Measurements from ENCODE around the gene FBXO36. TPM values are rescaled to one million over a fixed set of nuclear protein-coding genes. Genes with fewer than 3 reads are reported as not detected.

FBXO36 gene
- total RNA-seq, 1 donor = 5.5 TPM

GRCh38 chr2:229980431-229981184, 58.3 kb downstream of the FBXO36 start:
- TF ChIP-seq, protein P1, sequence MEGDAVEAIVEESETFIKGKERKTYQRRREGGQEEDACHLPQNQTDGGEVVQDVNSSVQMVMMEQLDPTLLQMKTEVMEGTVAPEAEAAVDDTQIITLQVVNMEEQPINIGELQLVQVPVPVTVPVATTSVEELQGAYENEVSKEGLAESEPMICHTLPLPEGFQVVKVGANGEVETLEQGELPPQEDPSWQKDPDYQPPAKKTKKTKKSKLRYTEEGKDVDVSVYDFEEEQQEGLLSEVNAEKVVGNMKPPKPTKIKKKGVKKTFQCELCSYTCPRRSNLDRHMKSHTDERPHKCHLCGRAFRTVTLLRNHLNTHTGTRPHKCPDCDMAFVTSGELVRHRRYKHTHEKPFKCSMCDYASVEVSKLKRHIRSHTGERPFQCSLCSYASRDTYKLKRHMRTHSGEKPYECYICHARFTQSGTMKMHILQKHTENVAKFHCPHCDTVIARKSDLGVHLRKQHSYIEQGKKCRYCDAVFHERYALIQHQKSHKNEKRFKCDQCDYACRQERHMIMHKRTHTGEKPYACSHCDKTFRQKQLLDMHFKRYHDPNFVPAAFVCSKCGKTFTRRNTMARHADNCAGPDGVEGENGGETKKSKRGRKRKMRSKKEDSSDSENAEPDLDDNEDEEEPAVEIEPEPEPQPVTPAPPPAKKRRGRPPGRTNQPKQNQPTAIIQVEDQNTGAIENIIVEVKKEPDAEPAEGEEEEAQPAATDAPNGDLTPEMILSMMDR (IDR thresholded peaks at IDR 0.05; ENCODE audit: insufficient read depth, low read length) = no peak

GRCh38 chr2:229993236-229993635, 70.9 kb downstream of the FBXO36 start:
- no peak overlapping the region for H3K4me3 ChIP-seq (ENCODE audit: low read depth, low read length)
- DNase-seq (ENCODE audit: low read depth) = no peak
- TF ChIP-seq, protein P1 (IDR thresholded peaks at IDR 0.05; ENCODE audit: insufficient read depth, low read length) = no peak

More at GRCh38 chr2:229980431-229981184, 58.3 kb downstream of the FBXO36 start:
- H3K4me3 ChIP-seq (ENCODE audit: low read depth, low read length) = peak overlapping the region; percentile 31
- peak; percentile 88 for DNase-seq (ENCODE audit: low read depth)

DNA sequence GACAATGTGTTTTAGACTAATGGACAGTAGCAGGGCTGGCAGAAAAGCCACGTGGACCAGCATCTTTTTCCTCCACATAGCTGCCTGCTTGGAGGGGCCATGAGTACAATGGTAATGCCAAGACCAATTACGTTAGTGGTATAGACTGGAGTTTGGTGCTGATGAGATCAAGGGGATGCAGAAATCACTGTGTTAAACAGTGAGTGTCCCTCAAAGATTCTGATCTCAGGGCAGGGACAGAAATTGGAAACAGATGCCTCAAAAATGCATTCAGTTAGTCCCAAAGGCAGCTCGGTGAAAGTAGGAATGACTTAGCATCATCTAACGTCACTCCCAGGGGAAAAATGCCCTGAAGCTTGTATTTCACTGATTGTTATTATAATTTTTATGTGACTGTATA, 74.0 kb downstream of the FBXO36 start:
- TF ChIP-seq, protein P1 (IDR thresholded peaks at IDR 0.05; ENCODE audit: insufficient read depth, low read length) = no peak
- DNase-seq (ENCODE audit: low read depth) = peak; percentile 49
- H3K4me3 ChIP-seq (ENCODE audit: low read depth, low read length) = no peak overlapping the region

- DNase-seq (ENCODE audit: low read depth) = no peak
- TF ChIP-seq, protein P1 (IDR thresholded peaks at IDR 0.05; ENCODE audit: insufficient read depth, low read length) = no peak
- no peak overlapping the region for H3K4me3 ChIP-seq (ENCODE audit: low read depth, low read length)
These were observed 75.3 kb downstream of the FBXO36 start for GRCh38 chr2:229997565-229997964.

- no peak overlapping the region for H3K4me3 ChIP-seq (ENCODE audit: low read depth, low read length)
- DNase-seq (ENCODE audit: low read depth) = no peak
- TF ChIP-seq, protein P1 (IDR thresholded peaks at IDR 0.05; ENCODE audit: insufficient read depth, low read length) = no peak
These were observed 78.0 kb downstream of the FBXO36 start for GRCh38 chr2:230000118-230000841.

GRCh38 chr2:230007931-230008707, 85.8 kb downstream of the FBXO36 start:
- TF ChIP-seq, protein P1 (IDR thresholded peaks at IDR 0.05; ENCODE audit: insufficient read depth, low read length) = peak; percentile 75
- DNase-seq (ENCODE audit: low read depth) = peak; percentile 88
- peak overlapping the region; percentile 3 for H3K4me3 ChIP-seq (ENCODE audit: low read depth, low read length)

Data from fibroblast of the aortic adventitia (primary cell).